K562 (cell line): Measurements from ENCODE around the gene SH3BP2. TPM values are rescaled to one million over a fixed set of nuclear protein-coding genes. Genes with fewer than 3 reads are reported as not detected.

Experiments
- ATAC-seq: fragments of 200-7000 bp; cut with Tn5 transposase; 3 replicates; pipeline ENCODE4 v1.9.1; 2020; ENCODE audit warnings: moderate library complexity
- BruUV-seq: library from RNA; stranded (reverse); fragments of 400-500 nt; replicated peaks from 2 replicates; lab custom pipeline; 2021; lab: Mats Ljungman, UMichigan
- CTCF ChIA-PET: fragments of 300-600 bp; formaldehyde crosslinking; extraction: SDS; loops from one replicate; lab custom pipeline; 2021; ENCODE audit warnings: low intra/inter-chr PET ratio; lab: Yijun Ruan, JAX
- POLR2A ChIA-PET: fragments of 300-600, 350-650 bp; sonication (Branson Sonifier 250); formaldehyde crosslinking; extraction: SDS; loops from one replicate; lab custom pipeline; 2021; ENCODE audit warnings: antibody characterized with exemption, inconsistent platforms; lab: Yijun Ruan, JAX
- DNase-seq, 4 experiments: peaks; one replicate each; pipeline versions ENCODE4 v3.0.0 to v3.0.0-alpha.2; 2011 to 2018; ENCODE audit warnings: low spot score in 3 of 4, mixed read lengths in 3 of 4; ENCODE audit errors: extremely low read depth in 1 of 4
- FAIRE-seq: peaks from 2 replicates; lab custom pipeline; 2011; peaks lifted over from hg19 to GRCh38; lab: Jason Lieb, UNC
- H2AFZ ChIP-seq: 2 replicates; pipeline ENCODE4 v1.6.0; 2011; ENCODE audit warnings: low read depth, low read length, control low read depth, inconsistent platforms
- H3K27ac ChIP-seq: fragments of 200-600 bp; 3 replicates; pipeline ENCODE4 v1.8.0; 2011; ENCODE audit warnings: low read depth, mild to moderate bottlenecking, control low read depth, inconsistent platforms, low read length, moderate library complexity, mixed read lengths; ENCODE audit errors: extremely low read depth
- H3K27me3 ChIP-seq, 2 experiments: fragments of 300-600 bp in 1 of 2; 2 replicates in 1 of 2; 3 replicates in 1 of 2; pipeline versions ENCODE4 v1.6.0 to v1.8.0; 2011; ENCODE audit warnings: inconsistent platforms in 2 of 2, low read length in 2 of 2, mild to moderate bottlenecking in 1 of 2, mixed read lengths in 1 of 2, moderate library complexity in 1 of 2; ENCODE audit not compliant: control insufficient read depth in 2 of 2, insufficient read depth in 2 of 2
- H3K36me3 ChIP-seq: fragments of 300-600 bp; 3 replicates; pipeline ENCODE4 v1.8.0; 2011; ENCODE audit warnings: mild to moderate bottlenecking, low read length, inconsistent platforms; ENCODE audit not compliant: control insufficient read depth, insufficient read depth
- H3K4me1 ChIP-seq, 2 experiments: fragments of 200-600 bp in 1 of 2; replicated peaks in 1 of 2; 2 replicates in 1 of 2; 3 replicates in 1 of 2; pipeline versions ENCODE4 v1.5.1 to v1.8.0; 2011; ENCODE audit warnings: inconsistent platforms in 2 of 2, low read length in 2 of 2, mild to moderate bottlenecking in 1 of 2, mixed read lengths in 1 of 2, moderate library complexity in 1 of 2; ENCODE audit not compliant: control insufficient read depth in 2 of 2, insufficient read depth in 2 of 2
- H3K4me2 ChIP-seq: 2 replicates; pipeline ENCODE4 v1.6.1; 2011; ENCODE audit warnings: low read length, control low read depth, inconsistent platforms, mixed read lengths; ENCODE audit not compliant: insufficient read depth
- H3K4me3 ChIP-seq: fragments of 200-600 bp; sonication (generic), shearing (Covaris generic); 2 replicates; pipeline ENCODE4 v1.5.1; 2016; ENCODE audit warnings: control low read depth, inconsistent platforms
- H3K79me2 ChIP-seq: fragments of 200-600 bp; 3 replicates; pipeline ENCODE4 v1.8.0; 2011; ENCODE audit warnings: low read length, inconsistent platforms; ENCODE audit not compliant: control insufficient read depth, insufficient read depth
- H3K9ac ChIP-seq, 2 experiments: 2 replicates each; pipeline versions ENCODE4 v1.6.0 to v1.6.1; 2011; ENCODE audit warnings: low read depth in 2 of 2, low read length in 2 of 2, control low read depth in 1 of 2, inconsistent platforms in 1 of 2, mild to moderate bottlenecking in 1 of 2, mixed read lengths in 1 of 2; ENCODE audit not compliant: insufficient read depth in 1 of 2
- H3K9me1 ChIP-seq: one replicate; pipeline ENCODE4 v1.6.0; 2011; ENCODE audit warnings: inconsistent platforms, mild to moderate bottlenecking, low read length, moderate library complexity; ENCODE audit not compliant: control insufficient read depth, insufficient read depth
- H3K9me3 ChIP-seq: replicated peaks from 2 replicates; pipeline ENCODE4 v1.5.1; 2011; ENCODE audit warnings: low read depth, low read length, inconsistent platforms; ENCODE audit not compliant: control insufficient read depth, insufficient read depth
- H4K20me1 ChIP-seq: replicated peaks from 2 replicates; pipeline ENCODE4 v1.6.1; 2011; ENCODE audit warnings: low read length, inconsistent platforms, mixed read lengths; ENCODE audit not compliant: control insufficient read depth, insufficient read depth
- CTCF ChIP-seq, 3 experiments: IDR thresholded peaks in 2 of 3; conservative IDR thresholded peaks in 1 of 3; 2 replicates each; pipeline ENCODE4 v1.5.1; 2011 to 2012; ENCODE audit warnings: low read length in 3 of 3, mild to moderate bottlenecking in 3 of 3, control low read depth in 2 of 3, improper control_type of control experiment in 1 of 3, inconsistent platforms in 1 of 3, low read depth in 1 of 3, mixed read lengths in 1 of 3, moderate library complexity in 1 of 3; ENCODE audit not compliant: insufficient read depth in 2 of 3
- DLX4 ChIP-seq: fragments of 250-450 bp; sonication (Bioruptor Pico); IDR thresholded peaks from 2 replicates; pipeline ENCODE4 v1.6.1; 2021; ENCODE audit warnings: mild to moderate bottlenecking
- DPF2 ChIP-seq: fragments of 450-650 bp; IDR thresholded peaks from 2 replicates; pipeline ENCODE4 v1.6.1; 2016
- ESRRA ChIP-seq: fragments of 450-650 bp; IDR thresholded peaks from 2 replicates; pipeline ENCODE4 v1.6.1; 2014; ENCODE audit warnings: low read depth, mild to moderate bottlenecking, moderate library complexity, borderline replicate concordance
- FOXK2 ChIP-seq, 2 experiments: fragments of 450-650 bp; IDR thresholded peaks in 1 of 2; conservative IDR thresholded peaks in 1 of 2; 2 replicates each; pipeline ENCODE4 v1.6.1; 2016; ENCODE audit warnings: low read depth in 2 of 2, mild to moderate bottlenecking in 1 of 2
- IRF2 ChIP-seq: sonication (generic); formaldehyde crosslinking; IDR thresholded peaks from 2 replicates; pipeline ENCODE4 v1.8.1; 2022; ENCODE audit warnings: mild to moderate bottlenecking, missing genetic modification reagents
- NEUROD1 ChIP-seq: fragments of 150-350 bp; IDR thresholded peaks from 2 replicates; pipeline ENCODE4 v1.6.1; 2014; ENCODE audit warnings: borderline replicate concordance, low read length, low read depth; ENCODE audit not compliant: partially characterized antibody
- PHF8 ChIP-seq: fragments of 200-600 bp; sonication (generic); IDR thresholded peaks from 2 replicates; pipeline ENCODE4 v1.6.1; 2012; ENCODE audit warnings: mixed run types, mild to moderate bottlenecking, inconsistent platforms, low read length, moderate library complexity, borderline replicate concordance
- POLR2G ChIP-seq: fragments of 200-400 bp; formaldehyde crosslinking; IDR thresholded peaks from 2 replicates; pipeline ENCODE4 v1.6.1; 2017; ENCODE audit warnings: low read depth, mild to moderate bottlenecking, antibody characterized with exemption, low read length, moderate library complexity
- ZBTB33 ChIP-seq: sonication (generic); formaldehyde crosslinking; IDR thresholded peaks from 2 replicates; pipeline ENCODE4 v1.8.1; 2023; ENCODE audit warnings: mild to moderate bottlenecking, missing genetic modification reagents
- ZNF146 ChIP-seq: IDR thresholded peaks from one replicate; pipeline ENCODE4 v1.6.1; 2018; ENCODE audit warnings: missing compliant biosample characterization; ENCODE audit not compliant: unreplicated experiment
- ZNF583 ChIP-seq: fragments of 250-450 bp; sonication (Bioruptor Pico); IDR thresholded peaks from 2 replicates; pipeline ENCODE4 v1.4.0; 2020
- WGBS: fragments of 100-300 bp; shearing (Covaris generic); methylation state at CpG from one replicate; pipeline ENCODE4 v1.1.6; 2016; ENCODE audit warnings: low coverage, mixed read lengths; ENCODE audit not compliant: insufficient coverage; ENCODE audit errors: missing lambda C conversion rate; 5-methylcytosine and 5-hydroxymethylcytosine counted together
- in situ Hi-C: fragments of 300-500 bp; cut with MboI; formaldehyde crosslinking; loops from 4 replicates; pipeline ENCODE4 v1.15.0; 2018; ENCODE audit warnings: inconsistent platforms, mixed read lengths
- intact Hi-C: fragments of 100-400 bp; cut with micrococcal nuclease; formaldehyde crosslinking; loops from 2 replicates; pipeline ENCODE4 v1.14.2; 2022
- polyA plus RNA-seq, 8 experiments: library from polyadenylated mRNA; depleted of rRNA in 4 of 8; stranded (reverse) in 5 of 8; unstranded in 3 of 8; fragments of >200 nt; fragmentation: Nextera tagmentation in 2 of 8; fragmentation: Illumina TruSeq in 1 of 8; extraction: Ambion mirVana in 2 of 8; extraction: Trizol in 1 of 8; gene quantifications; 2 replicates each; pipeline versions ENCODE4 v1.2.1 to v1.2.3, GENCODE V29; 2011 to 2014; ENCODE audit warnings: inconsistent platforms in 1 of 8, missing spikeins in 1 of 8
- total RNA-seq, 7 experiments: library from RNA; depleted of rRNA in 6 of 7; stranded (reverse); fragments of >200 nt in 6 of 7; fragmentation: Illumina TruSeq in 2 of 7; extraction: Trizol in 2 of 7; gene quantifications; 2 replicates each; pipeline versions ENCODE4 v1.2.1 to v1.2.3, GENCODE V29; 2011 to 2021; ENCODE audit warnings: low replicate concordance in 1 of 7

The SH3BP2 gene
- total and polyA plus RNA-seq, 9 of the 15 experiments (the other 6 are each of a cell fraction or from before 2014, with no cell fraction given): 0.34 to 16.0 (median 5.1) TPM

GRCh38 chr4:2837110-2837903 lies 44.4 kb downstream of the SH3BP2 start:
- peaks cover 6 to 43% of the 10 kb centered on the region in 2 experiments; a peak in 3 of 5 replicates for H3K4me1 ChIP-seq

More at GRCh38 chr4:2837110-2837903, 44.4 kb downstream of the SH3BP2 start:
- no peak for FAIRE-seq
- Histone ChIP-seq H4K20me1 (no peaks in the 10 kb centered on the region), H3K27ac (no peak overlapping the region), H3K79me2 (no peaks in the 10 kb centered on the region), H3K9ac (peak overlapping the region in 1 of 2 experiments; percentile 37; a peak in 2 of 4 replicates), H3K27me3 (no peaks in the 10 kb centered on the region), H3K9me1 (no peaks in the 10 kb centered on the region), H3K4me2 (no peak overlapping the region), H2AFZ (no peak overlapping the region)
- BruUV-seq: no TSS peak
- in situ Hi-C loops (no loop called here), intact Hi-C loops (no loop called here)
- CTCF ChIA-PET: no interaction called here
- TF ChIP-seq CTCF (IDR thresholded peaks at IDR 0.05 in 2 of 3, conservative IDR thresholded peaks at IDR 0.05 in 1 of 3; ENCODE audit: insufficient read depth in 2 of 3, low read depth in 1 of 3, low read length in 3 of 3): peak in 1 of 3 experiments; percentile 18; a peak in 1 of 6 replicates
- TF ChIP-seq ZNF146 (CRISPR knock-in tag): no peak
- TF ChIP-seq PHF8: no peak
- TF ChIP-seq ZNF583 (CRISPR knock-in tag): no peak
- TF ChIP-seq ESRRA: no peak
- no peak for TF ChIP-seq FOXK2 (conservative IDR thresholded peaks at IDR 0.05 in 1 of 2, IDR thresholded peaks at IDR 0.05 in 1 of 2; ENCODE audit: low read depth in 2 of 2)
- TF ChIP-seq POLR2G: peak; percentile 29; the same call in 1 of the 2 replicates
- TF ChIP-seq DPF2: no peak
- no peak for TF ChIP-seq DLX4 (CRISPR knock-in tag)
- no peak for TF ChIP-seq NEUROD1
- no peak for TF ChIP-seq IRF2 (CRISPR knock-in tag)
- peak; percentile 73 for TF ChIP-seq ZBTB33
- TF ChIP-seq, all 486 proteins: peak for 3
- H3K36me3 ChIP-seq: no peaks in the 10 kb centered on the region
- no peak overlapping the region for H3K4me3 ChIP-seq
- WGBS: 59% methylated on average over 19 of the region's 20 CpGs
- DNase-seq (no peak), ATAC-seq (peak; percentile 24)
- no peaks in the 10 kb centered on the region for H3K9me3 ChIP-seq
- POLR2A ChIA-PET: interaction anchor here (1.0 kb wide), 1 partner anchor 17 kb away, joined by 3 read pairs; no protein-coding TSS in a partner anchor
